GM12873 (cell line): ENCODE results near the gene TMA7.

ENCODE experiments used
- TF ChIP-seq, protein P1 (sequence below): IDR thresholded peaks from 2 replicates; pipeline ENCODE4 v1.5.1; 2012; ENCODE audit warnings: low read depth, mild to moderate bottlenecking, moderate library complexity, low read length, control low read depth; ENCODE audit not compliant: insufficient read depth; ENCODE audit errors: missing control alignments

Gene TMA7

GRCh38 chr3:48430708-48431101 lies 9.4 kb upstream of the TMA7 start:
- TF ChIP-seq, protein P1, sequence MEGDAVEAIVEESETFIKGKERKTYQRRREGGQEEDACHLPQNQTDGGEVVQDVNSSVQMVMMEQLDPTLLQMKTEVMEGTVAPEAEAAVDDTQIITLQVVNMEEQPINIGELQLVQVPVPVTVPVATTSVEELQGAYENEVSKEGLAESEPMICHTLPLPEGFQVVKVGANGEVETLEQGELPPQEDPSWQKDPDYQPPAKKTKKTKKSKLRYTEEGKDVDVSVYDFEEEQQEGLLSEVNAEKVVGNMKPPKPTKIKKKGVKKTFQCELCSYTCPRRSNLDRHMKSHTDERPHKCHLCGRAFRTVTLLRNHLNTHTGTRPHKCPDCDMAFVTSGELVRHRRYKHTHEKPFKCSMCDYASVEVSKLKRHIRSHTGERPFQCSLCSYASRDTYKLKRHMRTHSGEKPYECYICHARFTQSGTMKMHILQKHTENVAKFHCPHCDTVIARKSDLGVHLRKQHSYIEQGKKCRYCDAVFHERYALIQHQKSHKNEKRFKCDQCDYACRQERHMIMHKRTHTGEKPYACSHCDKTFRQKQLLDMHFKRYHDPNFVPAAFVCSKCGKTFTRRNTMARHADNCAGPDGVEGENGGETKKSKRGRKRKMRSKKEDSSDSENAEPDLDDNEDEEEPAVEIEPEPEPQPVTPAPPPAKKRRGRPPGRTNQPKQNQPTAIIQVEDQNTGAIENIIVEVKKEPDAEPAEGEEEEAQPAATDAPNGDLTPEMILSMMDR = no peak

- TF ChIP-seq, protein P1 = no peak
Measured at GRCh38 chr3:48431224-48432029, 8.6 kb upstream of the TMA7 start.

GRCh38 chr3:48432411-48433371 lies 7.4 kb upstream of the TMA7 start:
- TF ChIP-seq, protein P1 = peak; percentile 36

DNA sequence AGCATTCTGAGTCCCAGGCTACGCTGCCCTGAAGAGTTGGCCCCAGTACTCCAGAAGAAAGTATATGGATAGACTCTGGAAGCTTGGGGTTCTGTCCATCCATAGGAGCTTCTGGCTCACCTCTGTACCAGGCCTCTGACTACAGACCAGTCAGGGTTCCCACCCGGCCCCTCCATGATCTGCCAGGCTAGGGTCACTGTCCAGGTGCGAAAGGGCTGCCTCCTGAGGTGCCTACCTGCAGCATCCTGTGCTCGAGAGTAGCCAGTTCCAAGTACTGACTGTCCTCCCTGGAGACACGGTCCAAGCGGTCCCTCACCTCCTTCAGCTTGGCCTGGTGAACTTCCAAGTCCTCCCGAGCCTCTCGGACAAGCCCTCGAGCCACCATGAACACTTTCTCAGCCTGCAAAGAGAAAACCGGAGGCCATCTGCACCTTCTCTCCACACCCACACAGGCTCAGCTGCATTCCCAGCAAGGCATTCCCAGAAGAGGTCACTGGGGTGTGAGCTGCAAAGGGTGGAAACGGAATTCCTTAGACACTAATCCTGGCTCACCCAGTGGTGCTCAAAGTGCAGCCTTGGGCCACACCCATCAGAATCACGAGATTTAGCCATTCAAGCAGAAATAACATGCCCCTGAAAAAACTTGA lies 6.5 kb upstream of the TMA7 start:
- TF ChIP-seq, protein P1 = no peak

DNA sequence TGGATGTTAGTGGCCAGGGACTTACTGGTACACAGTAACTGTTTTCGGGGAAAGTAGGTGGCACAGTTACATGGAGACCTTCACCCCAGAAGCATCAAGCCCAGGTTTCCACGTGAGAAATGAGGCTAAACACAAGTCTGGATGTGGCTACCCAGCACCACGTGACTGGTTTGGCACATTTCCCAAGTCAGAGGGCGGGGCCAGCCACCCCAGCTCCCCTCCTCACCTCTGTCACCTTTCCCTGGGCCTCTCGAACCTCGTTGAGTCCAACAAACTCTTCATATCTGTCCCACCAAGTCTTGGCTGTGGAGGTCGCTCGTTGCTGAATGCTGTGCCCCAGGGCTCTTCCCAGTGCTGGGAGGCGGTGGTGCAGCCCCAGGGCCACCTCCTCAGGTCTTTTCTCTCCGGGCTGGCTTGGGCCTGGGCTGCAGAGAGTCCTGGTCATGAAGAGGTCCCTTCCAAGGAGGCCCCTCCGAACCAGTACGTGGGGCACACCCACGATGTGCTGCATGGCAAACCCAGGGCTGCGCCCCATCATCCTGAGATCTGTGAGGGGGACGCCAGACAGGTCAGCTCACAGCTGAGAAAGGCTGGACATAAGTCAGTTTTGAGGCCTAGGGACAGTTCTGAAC lies 5.3 kb upstream of the TMA7 start:
- TF ChIP-seq, protein P1 = no peak

GRCh38 chr3:48435223-48435595 lies 4.8 kb upstream of the TMA7 start:
- TF ChIP-seq, protein P1 = no peak
